GM12872 (cell line): ENCODE data around the gene NPC1L1.

Experiments used
- CTCF ChIP-seq: IDR thresholded peaks from 3 replicates; pipeline ENCODE4 v1.5.1; 2011; ENCODE audit warnings: low read depth, mild to moderate bottlenecking, low read length, moderate library complexity; ENCODE audit not compliant: insufficient read depth

Gene NPC1L1

GRCh38 chr7:44486693-44487092 is 54.4 kb downstream of the NPC1L1 start:
- TF ChIP-seq CTCF, result no peak

GRCh38 chr7:44486001-44486400 is 55.1 kb downstream of the NPC1L1 start:
- TF ChIP-seq CTCF, result no peak

GRCh38 chr7:44484482-44485313 is 56.4 kb downstream of the NPC1L1 start:
- TF ChIP-seq CTCF, result no peak

- no peak for TF ChIP-seq CTCF
Measured at GRCh38 chr7:44482502-44483485, 58.3 kb downstream of the NPC1L1 start.

- no peak for TF ChIP-seq CTCF
Measured at GRCh38 chr7:44477938-44478337, 63.2 kb downstream of the NPC1L1 start.

- TF ChIP-seq CTCF, result peak; percentile 99
Measured at GRCh38 chr7:44477063-44477830, 63.9 kb downstream of the NPC1L1 start.

- TF ChIP-seq CTCF, result no peak
Measured at GRCh38 chr7:44476313-44476712, 64.8 kb downstream of the NPC1L1 start.
